GM23338 (cell line): ENCODE data around the gene FCHSD2. TPM values are rescaled to one million over a fixed set of nuclear protein-coding genes. Genes with fewer than 3 reads are reported as not detected.
"Not testable (repeated sequence)": the region's sequence is repeated elsewhere in the genome, so short reads cannot be mapped to it uniquely, and the experiment has no call there.

Experiments
- ATAC-seq: fragments of 200-7000 bp; cut with Tn5 transposase; 3 replicates; pipeline ENCODE4 v1.9.1; 2020
- DNase-seq: peaks from one replicate; pipeline ENCODE4 v3.0.0-alpha.2; 2015; ENCODE audit warnings: low spot score
- H2AFZ ChIP-seq: fragments of 200-600 bp; sonication (generic); 2 replicates; pipeline ENCODE4 v1.8.0; 2016; ENCODE audit warnings: antibody characterized with exemption, mild to moderate bottlenecking, moderate library complexity
- H3F3A ChIP-seq: fragments of 200-600 bp; sonication (generic); replicated peaks from 2 replicates; pipeline ENCODE4 v1.8.0; 2017; ENCODE audit warnings: antibody characterized with exemption, mixed run types, low read depth
- H3K27ac ChIP-seq: fragments of 200-600 bp; sonication (generic); 2 replicates; pipeline ENCODE4 v1.6.1; 2016; ENCODE audit warnings: low read depth
- H3K27me3 ChIP-seq: fragments of 200-600 bp; sonication (generic); 2 replicates; pipeline ENCODE4 v1.8.0; 2016; ENCODE audit warnings: mild to moderate bottlenecking, mixed run types, moderate library complexity; ENCODE audit not compliant: insufficient read depth
- H3K36me3 ChIP-seq: fragments of 200-600 bp; sonication (generic); 2 replicates; pipeline ENCODE4 v1.8.0; 2016; ENCODE audit warnings: mild to moderate bottlenecking; ENCODE audit not compliant: insufficient read depth
- H3K4me1 ChIP-seq: fragments of 200-600 bp; sonication (generic); 2 replicates; pipeline ENCODE4 v1.8.0; 2016; ENCODE audit warnings: mild to moderate bottlenecking, moderate library complexity; ENCODE audit not compliant: insufficient read depth
- H3K4me2 ChIP-seq: fragments of 200-600 bp; sonication (generic); 2 replicates; pipeline ENCODE4 v1.7.1; 2017; ENCODE audit warnings: mixed run types
- H3K4me3 ChIP-seq: fragments of 200-600 bp; sonication (generic); 2 replicates; pipeline ENCODE4 v1.6.1; 2016; ENCODE audit warnings: mixed run types
- H3K79me2 ChIP-seq: fragments of 200-600 bp; sonication (generic); replicated peaks from 2 replicates; pipeline ENCODE4 v1.8.0; 2017; ENCODE audit warnings: mild to moderate bottlenecking; ENCODE audit not compliant: insufficient read depth
- H3K9me2 ChIP-seq: fragments of 200-600 bp; sonication (generic); 2 replicates; pipeline ENCODE4 v1.8.0; 2017; ENCODE audit not compliant: insufficient read depth
- H4K20me1 ChIP-seq: fragments of 200-600 bp; sonication (generic); replicated peaks from 2 replicates; pipeline ENCODE4 v1.8.0; 2017; ENCODE audit warnings: mild to moderate bottlenecking; ENCODE audit not compliant: insufficient read depth
- H3K27ac Mint-ChIP-seq: 2 replicates; pipeline ENCODE4 v1.8.0; 2020; ENCODE audit warnings: inconsistent platforms, mild to moderate bottlenecking, moderate library complexity, mixed read lengths
- H3K27me3 Mint-ChIP-seq: 3 replicates; pipeline ENCODE4 v1.8.0; 2022; ENCODE audit warnings: low read depth, mild to moderate bottlenecking, moderate library complexity, mixed read lengths, inconsistent platforms; ENCODE audit not compliant: insufficient read depth, poor library complexity
- H3K36me3 Mint-ChIP-seq: 3 replicates; pipeline ENCODE4 v1.8.0; 2021; ENCODE audit warnings: low read depth, mild to moderate bottlenecking, inconsistent platforms, moderate library complexity, mixed read lengths
- H3K4me1 Mint-ChIP-seq: 3 replicates; pipeline ENCODE4 v1.8.0; 2020; ENCODE audit warnings: mild to moderate bottlenecking, inconsistent platforms, mixed read lengths
- H3K4me3 Mint-ChIP-seq: 3 replicates; pipeline ENCODE4 v1.8.0; 2021; ENCODE audit warnings: moderate library complexity, mild to moderate bottlenecking, inconsistent platforms, mixed read lengths
- H3K9me3 Mint-ChIP-seq: 3 replicates; pipeline ENCODE4 v1.8.0; 2020; ENCODE audit warnings: moderate library complexity, mild to moderate bottlenecking, inconsistent platforms, mixed read lengths
- CREB1 ChIP-seq: fragments of 250-450 bp; sonication (Bioruptor Pico); IDR thresholded peaks from 2 replicates; pipeline ENCODE4 v1.5.0; 2020; ENCODE audit warnings: low read depth, mild to moderate bottlenecking, moderate library complexity
- CTCF ChIP-seq, 2 experiments: fragments of 200-600 bp in 1 of 2; sonication (generic) in 1 of 2; conservative IDR thresholded peaks; 2 replicates each; pipeline versions ENCODE4 v1.5.1 to v1.6.1; 2016 to 2017; ENCODE audit warnings: antibody characterized with exemption in 2 of 2, low read depth in 2 of 2, mild to moderate bottlenecking in 2 of 2, moderate library complexity in 1 of 2
- ETS1 ChIP-seq: IDR thresholded peaks from 2 replicates; pipeline ENCODE4 v1.6.1; 2016; ENCODE audit warnings: antibody characterized with exemption
- EZH2 ChIP-seq: fragments of 200-600 bp; sonication (generic); IDR thresholded peaks from one replicate; pipeline ENCODE4 v1.8.0; 2017; ENCODE audit warnings: antibody characterized with exemption, mild to moderate bottlenecking, low read depth; ENCODE audit not compliant: unreplicated experiment
- EZH2phosphoT487 ChIP-seq: fragments of 200-600 bp; sonication (generic); IDR thresholded peaks from one replicate; pipeline ENCODE4 v1.8.1; 2018; ENCODE audit warnings: antibody characterized with exemption; ENCODE audit not compliant: unreplicated experiment
- NANOG ChIP-seq: IDR thresholded peaks from 2 replicates; pipeline ENCODE4 v1.6.1; 2016; ENCODE audit warnings: antibody characterized with exemption, borderline replicate concordance
- POLR2AphosphoS5 ChIP-seq: IDR thresholded peaks from 2 replicates; pipeline ENCODE4 v1.6.1; 2016; ENCODE audit warnings: antibody characterized with exemption, low read depth
- ZNF114 ChIP-seq: fragments of 250-450 bp; sonication (Bioruptor Pico); IDR thresholded peaks from 2 replicates; pipeline ENCODE4 v1.5.0; 2020; ENCODE audit warnings: mild to moderate bottlenecking, moderate library complexity
- ZNF462 ChIP-seq: fragments of 250-450 bp; sonication (Bioruptor Pico); IDR thresholded peaks from 2 replicates; pipeline ENCODE4 v1.5.0; 2020; ENCODE audit warnings: mild to moderate bottlenecking, moderate library complexity
- polyA plus RNA-seq: library from polyadenylated mRNA; unstranded; fragments of >200 nt; fragmentation: Nextera tagmentation; extraction: Ambion mirVana; gene quantifications from 2 replicates; pipeline ENCODE4 v1.2.1, GENCODE V29; 2016
- total RNA-seq: library from RNA; depleted of rRNA; stranded (reverse); fragments of >200 nt; shearing (Covaris generic); gene quantifications from 2 replicates; pipeline ENCODE4 v1.2.3, GENCODE V29; 2014

FCHSD2 gene
- total and polyA plus RNA-seq, 2 experiments from 2014 or later: 3.6 to 5.2 TPM

GRCh38 chr11:73126804-73127480, 15.2 kb downstream of the FCHSD2 start (continued):
- no peak for TF ChIP-seq CREB1 (CRISPR knock-in tag)
- no peak for TF ChIP-seq ZNF114 (CRISPR knock-in tag)
- TF ChIP-seq CTCF (conservative IDR thresholded peaks at IDR 0.05; ENCODE audit: low read depth in 2 of 2): no peak
- no peak for TF ChIP-seq ETS1
- no peak for TF ChIP-seq EZH2phosphoT487
- no peak for TF ChIP-seq POLR2AphosphoS5
- TF ChIP-seq NANOG: no peak

GRCh38 chr11:73124800-73125199, 17.3 kb downstream of the FCHSD2 start:
- H3K27me3 Mint-ChIP-seq: no peaks in the 10 kb centered on the region
- no peak overlapping the region for H3K4me3 Mint-ChIP-seq
- no peak for TF ChIP-seq ZNF462 (CRISPR knock-in tag)
- no peak for TF ChIP-seq EZH2
- no peaks in the 10 kb centered on the region for H3F3A ChIP-seq
- H3K4me1 ChIP-seq: no peaks in the 10 kb centered on the region; the same call in 1 of the 2 replicates
- ATAC-seq (no peak), DNase-seq (no peak)
- no peak overlapping the region for H2AFZ ChIP-seq
- no peak overlapping the region for H3K27ac ChIP-seq
- no peaks in the 10 kb centered on the region for H4K20me1 ChIP-seq
- H3K27me3 ChIP-seq: no peaks in the 10 kb centered on the region
- peaks cover 7% of the 10 kb centered on the region; the same call in 2 of the 3 replicates for H3K4me1 Mint-ChIP-seq
- no peaks in the 10 kb centered on the region for H3K9me2 ChIP-seq
- no peak overlapping the region for H3K4me3 ChIP-seq
- no peaks in the 10 kb centered on the region for H3K36me3 ChIP-seq
- 0 out of 2 replicates have a peak, but pooled peaks cover 2% of the 10 kb centered on the region for H3K79me2 ChIP-seq
- H3K9me3 Mint-ChIP-seq: peaks cover 3% of the 10 kb centered on the region; the same call in 1 of the 3 replicates
- no peak overlapping the region for H3K4me2 ChIP-seq
- H3K27ac Mint-ChIP-seq: no peak overlapping the region
- peaks cover 6% of the 10 kb centered on the region; the same call in 2 of the 3 replicates for H3K36me3 Mint-ChIP-seq

- H3K27ac Mint-ChIP-seq, H4K20me1 ChIP-seq, H3K4me3 Mint-ChIP-seq, H3K4me3 ChIP-seq, H3K27ac ChIP-seq, H3K4me2 ChIP-seq, H3K9me2 ChIP-seq, ATAC-seq, H2AFZ ChIP-seq, H3K36me3 Mint-ChIP-seq, H3K4me1 ChIP-seq, H3K79me2 ChIP-seq, H3K27me3 ChIP-seq, H3K36me3 ChIP-seq, H3F3A ChIP-seq, H3K4me1 Mint-ChIP-seq, DNase-seq, H3K9me3 Mint-ChIP-seq, H3K27me3 Mint-ChIP-seq: not testable (repeated sequence)
Observed at GRCh38 chr11:73123892-73124291, 18.2 kb downstream of the FCHSD2 start.
